Inflammatory macrophage treated with lipopolysaccharide for 1 hour (primary cell): ENCODE data around the gene TBC1D1.
A peak's percentile ranks its signal among the peaks of the same experiment; 100 is the strongest.

Experiments
- DNase-seq, 2 donors: peaks; one replicate each; pipeline ENCODE4 v3.0.0-alpha.2; 2020 to 2022

TBC1D1 gene

GRCh38 chr4:38085751-38086150 is 194.9 kb downstream of the TBC1D1 start:
- DNase-seq = no peak

GRCh38 chr4:38086151-38086848 is 195.4 kb downstream of the TBC1D1 start:
- DNase-seq = no peak

- no peak for DNase-seq
Measured at GRCh38 chr4:38086849-38087226, 196.0 kb downstream of the TBC1D1 start.

DNA sequence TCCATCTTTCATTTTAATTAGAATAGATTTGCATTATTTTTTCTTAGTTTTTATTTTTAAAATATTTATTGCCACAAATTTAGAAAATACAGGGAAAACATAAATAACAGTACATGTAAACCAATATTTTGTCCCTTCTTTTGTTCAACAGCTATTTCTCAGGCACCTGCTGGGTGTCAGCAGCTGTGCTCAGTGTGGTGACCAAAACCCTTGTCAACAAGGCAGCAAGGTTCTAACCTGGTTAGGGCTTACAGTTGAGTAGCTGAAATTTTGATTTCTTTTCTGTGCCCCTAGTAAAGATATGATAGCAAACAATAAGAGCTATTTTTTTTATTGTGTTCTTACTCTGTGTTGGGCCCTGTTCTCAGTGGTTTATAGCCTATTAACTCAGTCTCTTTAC is 197.4 kb downstream of the TBC1D1 start:
- DNase-seq = no peak

DNA sequence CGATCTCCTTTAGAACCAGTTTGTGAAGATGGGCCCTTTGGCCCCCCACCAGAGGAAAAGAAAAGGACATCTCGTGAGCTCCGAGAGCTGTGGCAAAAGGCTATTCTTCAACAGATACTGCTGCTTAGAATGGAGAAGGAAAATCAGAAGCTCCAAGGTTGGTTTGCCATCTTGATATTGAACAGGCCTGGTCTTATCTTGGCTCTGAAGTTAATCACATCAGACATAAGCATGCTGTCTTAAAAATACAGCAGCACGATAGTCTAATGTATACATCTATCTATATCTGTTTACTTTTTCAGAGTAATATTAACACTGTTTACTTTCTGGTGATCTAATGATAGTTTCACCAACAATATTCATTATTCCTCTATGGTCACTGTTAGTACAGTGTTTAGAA is 199.1 kb downstream of the TBC1D1 start:
- no peak for DNase-seq

DNA sequence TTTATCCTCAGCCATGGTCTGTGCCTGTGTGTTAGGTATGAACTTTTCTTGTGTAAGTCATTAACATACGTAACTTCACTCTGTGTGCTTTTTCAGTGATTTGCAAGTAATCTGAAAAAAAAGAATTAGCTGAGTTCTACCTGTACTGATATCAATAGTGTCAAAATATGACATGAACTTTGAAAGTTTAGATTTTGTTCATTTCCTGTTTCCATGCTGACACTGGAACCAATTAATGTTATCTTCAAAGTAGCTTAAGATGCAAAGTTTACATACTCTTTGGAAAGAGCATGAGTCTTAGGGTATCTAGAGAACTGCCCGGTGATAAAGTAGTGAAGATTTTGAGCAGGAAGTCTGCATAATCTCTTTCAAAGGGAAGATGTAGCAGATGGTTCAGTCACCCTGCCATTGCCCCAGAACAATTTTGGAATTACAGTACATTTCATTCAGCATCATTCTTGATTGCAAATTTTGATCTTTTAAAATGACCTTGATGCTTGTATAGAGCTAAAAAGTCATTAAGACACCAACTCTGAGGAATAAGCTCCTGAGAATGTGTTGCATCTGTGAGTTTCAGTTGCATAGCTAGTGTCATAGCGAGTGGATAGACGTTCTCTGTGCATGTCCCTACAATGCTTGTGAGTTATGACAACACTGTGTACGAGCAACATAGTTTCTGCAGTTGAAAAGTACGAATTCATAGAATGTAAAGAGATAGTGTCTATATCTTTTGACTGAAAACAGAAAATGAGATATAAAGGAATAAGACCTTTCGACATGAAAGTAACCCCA is 199.8 kb downstream of the TBC1D1 start:
- no peak for DNase-seq

DNA sequence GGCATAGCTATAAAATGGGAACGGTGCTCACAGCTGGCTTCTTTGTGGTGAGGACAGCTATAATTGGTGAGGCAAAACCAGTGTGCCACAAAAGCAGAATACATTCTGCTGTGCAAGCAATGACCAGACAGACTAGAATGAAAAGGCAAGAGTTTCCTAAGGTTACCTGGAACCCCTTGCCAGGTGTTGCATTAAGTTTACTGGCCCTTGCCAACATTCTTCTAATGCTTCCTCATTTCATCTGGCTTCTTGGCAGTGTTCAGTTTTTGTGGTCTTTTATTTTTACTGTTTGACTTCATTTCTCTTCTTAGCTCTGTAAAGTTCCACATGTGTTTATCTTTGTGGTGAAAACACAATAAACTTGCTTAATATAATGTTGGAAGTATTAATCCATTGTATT is 200.8 kb downstream of the TBC1D1 start:
- DNase-seq = no peak

- DNase-seq = no peak
Measured at GRCh38 chr4:38092701-38093100, 201.8 kb downstream of the TBC1D1 start.

- DNase-seq = no peak
Measured at GRCh38 chr4:38094419-38094818, 203.5 kb downstream of the TBC1D1 start.

- DNase-seq = no peak
Measured at GRCh38 chr4:38095691-38096090, 204.8 kb downstream of the TBC1D1 start.

DNA sequence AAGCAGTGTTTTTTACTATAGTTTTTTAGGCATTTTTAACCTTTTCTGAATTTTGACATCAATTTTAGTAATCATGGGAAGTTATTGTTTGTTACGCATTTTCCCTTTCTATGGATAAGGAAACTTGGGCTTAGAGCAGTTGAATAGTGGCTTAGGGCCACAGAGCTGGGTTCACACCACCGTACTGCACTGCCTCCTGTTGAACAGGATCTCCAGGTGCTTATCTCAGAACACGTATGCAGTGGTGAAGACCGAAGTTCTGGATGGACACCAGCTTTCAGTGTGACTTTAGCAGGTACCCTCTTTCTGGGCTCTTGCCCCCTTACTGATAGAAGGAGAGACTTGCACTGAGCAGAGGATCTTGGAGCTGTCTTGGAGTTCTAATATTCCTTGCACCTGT is 206.9 kb downstream of the TBC1D1 start:
- no peak for DNase-seq

DNA sequence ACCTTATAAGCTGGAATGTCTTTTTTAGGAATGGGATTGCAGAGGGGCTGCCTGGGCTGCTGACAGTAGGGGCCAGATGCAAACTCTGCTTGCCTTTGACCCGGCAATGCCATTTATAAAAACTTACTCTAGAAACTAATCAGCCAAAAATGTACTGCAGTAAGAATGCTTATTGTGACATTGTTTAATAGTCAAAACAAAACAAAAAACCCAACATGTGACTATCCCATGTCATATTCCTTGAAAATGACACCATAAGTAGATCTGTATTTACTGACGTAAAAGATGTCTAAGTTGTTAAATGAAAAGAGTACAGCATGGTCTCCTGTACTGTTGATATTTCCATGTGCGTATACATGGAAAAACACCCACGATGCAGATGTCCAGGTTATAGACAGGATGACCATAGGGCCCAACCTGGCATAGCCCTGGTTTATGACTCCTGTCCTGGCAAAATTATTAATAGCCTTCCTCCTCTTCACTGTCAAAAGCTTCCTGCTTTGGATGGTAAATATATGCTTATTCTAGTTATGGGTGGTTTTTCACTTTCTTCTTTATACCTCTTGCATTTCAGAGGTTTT is 208.2 kb downstream of the TBC1D1 start:
- no peak for DNase-seq

GRCh38 chr4:38099908-38100407 is 209.1 kb downstream of the TBC1D1 start:
- DNase-seq = peak; percentile 65 to 79

DNA sequence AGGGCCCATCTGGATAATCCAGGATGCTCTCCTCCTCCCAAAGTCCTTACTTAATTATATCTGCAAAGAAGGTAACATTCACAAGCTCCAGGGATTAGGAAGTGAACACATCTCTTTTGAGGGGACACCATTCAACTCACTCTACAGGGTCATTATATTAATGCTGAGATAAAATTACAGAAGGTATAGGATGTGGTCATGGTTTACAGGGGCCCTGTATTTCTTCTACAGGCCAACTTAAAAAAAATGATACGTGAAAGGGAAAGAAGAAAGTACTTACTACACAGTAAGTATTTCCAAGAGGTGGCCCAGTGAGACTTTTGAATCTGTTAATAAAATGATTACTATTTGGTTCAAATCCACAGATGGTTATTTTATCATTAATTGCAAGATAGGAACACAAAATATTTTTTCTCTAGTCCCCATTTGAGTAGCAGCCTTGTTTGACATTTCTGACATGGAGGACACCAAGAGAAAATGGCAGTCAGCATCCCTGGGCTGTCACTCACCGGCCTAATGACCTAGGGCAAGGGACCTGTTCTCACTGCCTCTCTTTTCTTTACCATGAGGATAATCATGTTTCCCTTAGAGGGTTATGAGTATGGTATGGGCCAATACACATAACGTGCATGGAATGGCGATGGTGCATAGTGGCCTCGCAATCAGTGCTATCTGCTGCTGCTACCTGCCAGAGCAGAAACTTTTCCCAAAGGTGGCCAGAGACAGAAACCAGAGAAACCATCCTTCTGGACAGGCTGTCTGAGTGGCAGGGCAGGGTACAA is 209.8 kb downstream of the TBC1D1 start:
- no peak for DNase-seq

DNA sequence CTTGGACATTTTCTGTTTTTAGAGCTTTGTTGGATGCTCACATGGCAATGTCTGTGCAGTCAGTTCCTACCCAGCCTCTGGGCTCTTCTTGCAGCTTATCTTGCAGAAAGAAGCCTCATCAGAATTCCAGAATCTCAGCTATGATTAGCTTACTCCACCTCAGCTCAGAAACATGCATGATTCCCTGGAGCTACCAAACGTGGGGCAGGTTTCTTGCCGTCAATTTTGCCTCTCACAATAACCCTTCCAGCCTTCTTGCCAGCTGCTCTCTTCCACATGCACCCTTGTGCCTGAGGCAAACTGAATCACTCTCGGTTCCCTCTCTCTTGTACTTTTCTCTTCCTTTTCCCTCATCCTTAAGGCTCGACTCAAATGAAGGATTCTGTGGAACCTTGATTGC is 210.7 kb downstream of the TBC1D1 start:
- no peak for DNase-seq

GRCh38 chr4:38102957-38103588 is 212.2 kb downstream of the TBC1D1 start:
- DNase-seq = no peak

DNA sequence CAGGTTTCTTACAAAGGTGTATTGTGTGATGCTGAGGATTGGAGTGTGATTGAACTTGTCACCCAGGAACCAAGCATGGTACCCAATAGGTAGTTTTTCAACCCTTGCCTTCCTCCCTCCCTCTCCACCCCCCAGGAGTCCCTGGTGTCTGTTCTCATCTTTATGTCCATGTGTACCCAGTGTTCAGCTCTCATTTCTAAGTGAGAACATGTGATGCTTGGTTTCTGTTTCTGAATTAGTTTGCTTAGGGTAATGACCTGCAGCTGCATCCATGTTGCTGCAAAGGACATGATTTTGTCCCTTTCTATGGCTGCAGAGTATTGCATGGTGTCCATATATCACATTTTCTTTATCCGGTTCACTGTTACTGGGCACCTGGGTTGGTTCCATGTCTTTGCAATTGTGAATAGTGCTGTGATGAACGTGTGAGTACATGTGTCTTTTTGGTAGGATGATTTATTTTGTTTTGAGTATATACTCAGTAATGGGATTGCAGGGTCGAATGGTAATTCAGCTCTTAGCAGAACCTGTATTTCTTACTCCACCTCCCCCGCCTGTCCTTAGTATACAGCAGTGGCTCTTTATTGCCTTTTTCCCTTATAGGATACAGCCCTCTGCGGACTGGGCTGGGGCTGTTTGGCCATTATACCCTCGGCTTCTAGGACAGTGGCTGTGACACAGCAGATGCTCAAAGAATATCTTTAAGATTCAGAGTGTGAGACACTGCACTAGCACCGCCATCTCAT is 214.8 kb downstream of the TBC1D1 start:
- no peak for DNase-seq

GRCh38 chr4:38106311-38106710 is 215.4 kb downstream of the TBC1D1 start:
- DNase-seq = no peak

GRCh38 chr4:38106886-38107514 is 216.1 kb downstream of the TBC1D1 start:
- no peak for DNase-seq

DNA sequence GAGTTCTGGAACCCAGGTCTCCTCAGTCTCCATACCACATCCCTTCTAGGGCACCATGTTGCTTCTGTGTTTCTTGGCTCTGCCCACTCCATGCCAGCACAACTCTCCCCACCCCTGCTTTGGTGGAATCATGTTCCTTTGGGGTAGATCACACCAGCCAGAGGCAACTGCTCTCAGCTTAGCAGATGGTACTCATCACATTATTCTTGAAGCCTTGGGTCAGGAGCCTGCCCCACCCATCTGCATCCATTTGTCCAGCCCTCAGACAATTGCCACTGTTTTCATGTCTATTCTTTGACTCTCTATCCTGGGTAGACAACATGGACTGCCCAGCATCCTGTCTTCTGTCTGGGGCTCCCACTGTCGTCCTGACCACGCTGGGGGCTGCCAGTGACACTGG is 216.9 kb downstream of the TBC1D1 start:
- no peak for DNase-seq

GRCh38 chr4:38109370-38109769 is 218.5 kb downstream of the TBC1D1 start:
- peak; percentile 29 to 65 for DNase-seq
